Retinal pigment epithelial cell (primary cell): ENCODE data around the gene BDKRB2.
"Not testable (repeated sequence)": the region's sequence is repeated elsewhere in the genome, so short reads cannot be mapped to it uniquely, and the experiment has no call there.

ENCODE experiments used
- DNase-seq: peaks from one replicate; pipeline ENCODE4 v3.0.0-alpha.2; 2010; ENCODE audit warnings: low read depth
- H3K4me3 ChIP-seq: 2 replicates; pipeline ENCODE4 v1.5.1; 2011; ENCODE audit warnings: mild to moderate bottlenecking, low read length, control low read depth, moderate library complexity
- CTCF ChIP-seq: conservative IDR thresholded peaks from 2 replicates; pipeline ENCODE4 v1.5.1; 2011; ENCODE audit warnings: low read depth, low read length, control low read depth, inconsistent platforms

BDKRB2 gene

GRCh38 chr14:96237641-96238040, 33.0 kb downstream of the BDKRB2 start:
- H3K4me3 ChIP-seq = no peak overlapping the region
- no peak for DNase-seq
- no peak for TF ChIP-seq CTCF

- TF ChIP-seq CTCF = no peak
Measured at GRCh38 chr14:96238676-96239265, 34.1 kb downstream of the BDKRB2 start.

DNA sequence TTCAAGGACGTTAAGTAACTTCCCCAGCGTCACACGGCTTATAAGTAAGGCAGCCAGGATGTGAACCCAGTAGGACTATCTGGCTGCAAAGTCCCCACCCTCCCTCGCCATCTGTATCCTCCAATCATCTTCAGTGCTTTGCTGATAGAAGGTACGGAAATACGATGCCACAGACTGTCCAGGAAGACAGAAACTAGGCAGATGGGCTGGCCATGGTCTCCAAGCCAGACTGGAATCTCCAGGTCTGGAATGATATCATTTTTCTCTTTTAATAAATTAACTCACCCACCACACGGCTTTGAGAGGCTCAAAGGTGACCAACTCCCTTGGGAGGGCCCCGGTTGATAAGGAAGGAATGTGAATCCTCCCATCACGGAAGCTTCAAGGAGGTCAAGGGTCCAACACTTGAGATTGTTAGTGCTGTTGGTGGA, 35.1 kb downstream of the BDKRB2 start:
- H3K4me3 ChIP-seq = no peak overlapping the region
- DNase-seq = no peak
- TF ChIP-seq CTCF = no peak

More at GRCh38 chr14:96238676-96239265, 34.1 kb downstream of the BDKRB2 start:
- no peak for DNase-seq
- no peak overlapping the region for H3K4me3 ChIP-seq

DNA sequence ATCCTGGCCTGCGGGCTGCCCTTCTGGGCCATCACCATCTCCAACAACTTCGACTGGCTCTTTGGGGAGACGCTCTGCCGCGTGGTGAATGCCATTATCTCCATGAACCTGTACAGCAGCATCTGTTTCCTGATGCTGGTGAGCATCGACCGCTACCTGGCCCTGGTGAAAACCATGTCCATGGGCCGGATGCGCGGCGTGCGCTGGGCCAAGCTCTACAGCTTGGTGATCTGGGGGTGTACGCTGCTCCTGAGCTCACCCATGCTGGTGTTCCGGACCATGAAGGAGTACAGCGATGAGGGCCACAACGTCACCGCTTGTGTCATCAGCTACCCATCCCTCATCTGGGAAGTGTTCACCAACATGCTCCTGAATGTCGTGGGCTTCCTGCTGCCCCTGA, 36.0 kb downstream of the BDKRB2 start:
- no peak for DNase-seq
- TF ChIP-seq CTCF = no peak
- H3K4me3 ChIP-seq = no peak overlapping the region

GRCh38 chr14:96242126-96242525, 37.5 kb downstream of the BDKRB2 start:
- no peak overlapping the region for H3K4me3 ChIP-seq
- no peak for TF ChIP-seq CTCF
- DNase-seq = no peak

- H3K4me3 ChIP-seq = no peak overlapping the region
- no peak for TF ChIP-seq CTCF
- no peak for DNase-seq
Measured at GRCh38 chr14:96243785-96244184, 39.1 kb downstream of the BDKRB2 start.

DNA sequence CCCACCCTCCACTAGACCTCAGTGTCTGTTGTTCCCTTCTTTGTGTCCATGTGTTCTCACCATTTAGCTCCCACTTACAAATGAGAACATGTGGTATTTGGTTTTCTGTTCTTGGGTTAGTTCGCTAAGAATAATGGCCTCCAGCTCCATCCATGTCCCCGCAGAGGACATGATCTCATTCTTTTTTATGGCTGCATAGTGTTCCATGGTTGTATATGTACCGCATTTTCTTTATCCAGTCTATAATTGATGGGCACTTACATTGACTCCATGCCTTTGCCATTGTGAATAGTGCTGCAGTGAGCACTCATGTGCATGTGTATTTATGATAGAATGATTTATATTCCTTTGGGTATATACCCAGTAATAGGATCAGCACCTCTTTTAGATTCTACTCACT, 40.4 kb downstream of the BDKRB2 start:
- H3K4me3 ChIP-seq, DNase-seq: not testable (repeated sequence)
